ENCODE measurements around the gene RTL1.

RTL1 gene

DNA sequence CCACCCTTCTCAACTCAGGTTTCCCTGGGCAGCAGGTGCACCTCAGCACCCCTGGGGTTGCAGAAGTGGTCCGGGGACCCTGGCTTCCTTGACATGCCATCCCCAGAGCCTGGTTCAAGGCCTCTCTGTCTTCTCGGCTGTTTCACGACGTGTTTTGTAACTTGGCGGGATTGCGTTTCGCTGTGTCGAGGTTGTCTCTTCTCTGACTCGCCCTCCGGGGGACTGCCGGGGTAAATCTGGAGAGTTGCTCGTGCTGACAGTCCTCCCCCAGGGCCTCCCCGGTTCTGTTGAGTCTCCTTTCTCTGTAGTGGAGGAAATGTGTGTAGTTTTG, 52.0 kb downstream of the RTL1 start:
- Histone ChIP-seq H3K4me1 (ENCODE audit: low read length) (no peaks in the 10 kb centered on the region), H3K4me3 (ENCODE audit: low read length) (no peak overlapping the region), H3K9me3 (ENCODE audit: insufficient read depth, low read length) (no peaks in the 10 kb centered on the region), H2AFZ (ENCODE audit: low read depth, low read length) (no peak overlapping the region), H4K20me1 (ENCODE audit: insufficient read depth, low read length) (no peaks in the 10 kb centered on the region), H3K27me3 (ENCODE audit: low read depth, low read length) (no peaks in the 10 kb centered on the region), H3K36me3 (replicated peaks; ENCODE audit: low read depth, low read length) (no peaks in the 10 kb centered on the region), H3K79me2 (ENCODE audit: low read length) (no peaks in the 10 kb centered on the region), H3K27ac (ENCODE audit: low read length) (no peak overlapping the region), H3K9ac (ENCODE audit: low read length) (no peak overlapping the region), H3K4me2 (ENCODE audit: low read length) (no peak overlapping the region)
- no peak for TF ChIP-seq EZH2phosphoT487 (IDR thresholded peaks at IDR 0.05; ENCODE audit: low read depth)
- TF ChIP-seq, protein P1, sequence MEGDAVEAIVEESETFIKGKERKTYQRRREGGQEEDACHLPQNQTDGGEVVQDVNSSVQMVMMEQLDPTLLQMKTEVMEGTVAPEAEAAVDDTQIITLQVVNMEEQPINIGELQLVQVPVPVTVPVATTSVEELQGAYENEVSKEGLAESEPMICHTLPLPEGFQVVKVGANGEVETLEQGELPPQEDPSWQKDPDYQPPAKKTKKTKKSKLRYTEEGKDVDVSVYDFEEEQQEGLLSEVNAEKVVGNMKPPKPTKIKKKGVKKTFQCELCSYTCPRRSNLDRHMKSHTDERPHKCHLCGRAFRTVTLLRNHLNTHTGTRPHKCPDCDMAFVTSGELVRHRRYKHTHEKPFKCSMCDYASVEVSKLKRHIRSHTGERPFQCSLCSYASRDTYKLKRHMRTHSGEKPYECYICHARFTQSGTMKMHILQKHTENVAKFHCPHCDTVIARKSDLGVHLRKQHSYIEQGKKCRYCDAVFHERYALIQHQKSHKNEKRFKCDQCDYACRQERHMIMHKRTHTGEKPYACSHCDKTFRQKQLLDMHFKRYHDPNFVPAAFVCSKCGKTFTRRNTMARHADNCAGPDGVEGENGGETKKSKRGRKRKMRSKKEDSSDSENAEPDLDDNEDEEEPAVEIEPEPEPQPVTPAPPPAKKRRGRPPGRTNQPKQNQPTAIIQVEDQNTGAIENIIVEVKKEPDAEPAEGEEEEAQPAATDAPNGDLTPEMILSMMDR (IDR thresholded peaks at IDR 0.05; ENCODE audit: low read depth, low read length): no peak

DNA sequence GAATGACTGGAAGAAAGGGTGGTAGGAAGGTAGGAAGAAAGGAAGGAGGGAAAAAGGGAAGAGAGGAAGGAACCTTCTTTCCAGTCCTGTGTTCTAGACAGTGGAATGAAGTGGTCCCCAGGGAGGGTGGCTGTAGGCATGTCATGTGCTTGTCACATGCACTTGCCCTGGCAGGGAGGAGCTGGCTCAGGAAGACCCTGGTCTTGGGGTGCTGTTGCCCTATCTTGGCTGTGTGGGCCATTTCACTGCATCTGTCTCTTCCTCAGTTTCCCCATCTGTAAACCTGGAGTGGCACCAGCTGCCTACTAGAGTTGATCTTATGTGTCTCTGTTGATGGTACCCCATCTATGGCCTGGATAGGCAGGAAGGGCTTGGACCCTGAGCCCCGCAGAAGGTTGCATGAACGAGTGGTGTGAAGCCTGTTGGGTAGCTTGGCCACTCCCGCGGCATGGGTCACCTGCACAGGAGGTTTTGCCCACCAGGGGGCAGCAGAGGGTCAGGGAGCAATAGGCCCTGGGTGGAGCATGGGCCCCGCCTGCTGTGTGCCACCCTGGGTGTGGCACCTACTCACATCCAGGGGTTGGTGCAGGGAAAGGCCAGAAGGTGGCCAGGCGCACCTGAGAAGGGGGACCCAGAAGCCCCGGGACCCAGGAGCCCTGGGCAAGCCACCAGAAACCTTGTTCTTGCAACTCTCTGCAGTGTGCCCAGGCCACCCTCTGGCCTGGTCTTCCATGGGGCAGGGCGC, 52.5 kb downstream of the RTL1 start:
- no peak overlapping the region for H3K27ac ChIP-seq (ENCODE audit: low read length)
- no peak overlapping the region for H3K9ac ChIP-seq (ENCODE audit: low read length)
- H3K27me3 ChIP-seq (ENCODE audit: low read depth, low read length): no peaks in the 10 kb centered on the region
- H3K79me2 ChIP-seq (ENCODE audit: low read length): no peaks in the 10 kb centered on the region
- H2AFZ ChIP-seq (ENCODE audit: low read depth, low read length): no peak overlapping the region
- no peaks in the 10 kb centered on the region for H3K36me3 ChIP-seq (replicated peaks; ENCODE audit: low read depth, low read length)
- TF ChIP-seq, protein P1 (IDR thresholded peaks at IDR 0.05; ENCODE audit: low read depth, low read length): peak; percentile 86
- TF ChIP-seq EZH2phosphoT487 (IDR thresholded peaks at IDR 0.05; ENCODE audit: low read depth): no peak
- H3K4me3 ChIP-seq (ENCODE audit: low read length): no peak overlapping the region
- H3K9me3 ChIP-seq (ENCODE audit: insufficient read depth, low read length): no peaks in the 10 kb centered on the region
- H4K20me1 ChIP-seq (ENCODE audit: insufficient read depth, low read length): no peaks in the 10 kb centered on the region
- H3K4me2 ChIP-seq (ENCODE audit: low read length): no peak overlapping the region
- H3K4me1 ChIP-seq (ENCODE audit: low read length): no peaks in the 10 kb centered on the region

DNA sequence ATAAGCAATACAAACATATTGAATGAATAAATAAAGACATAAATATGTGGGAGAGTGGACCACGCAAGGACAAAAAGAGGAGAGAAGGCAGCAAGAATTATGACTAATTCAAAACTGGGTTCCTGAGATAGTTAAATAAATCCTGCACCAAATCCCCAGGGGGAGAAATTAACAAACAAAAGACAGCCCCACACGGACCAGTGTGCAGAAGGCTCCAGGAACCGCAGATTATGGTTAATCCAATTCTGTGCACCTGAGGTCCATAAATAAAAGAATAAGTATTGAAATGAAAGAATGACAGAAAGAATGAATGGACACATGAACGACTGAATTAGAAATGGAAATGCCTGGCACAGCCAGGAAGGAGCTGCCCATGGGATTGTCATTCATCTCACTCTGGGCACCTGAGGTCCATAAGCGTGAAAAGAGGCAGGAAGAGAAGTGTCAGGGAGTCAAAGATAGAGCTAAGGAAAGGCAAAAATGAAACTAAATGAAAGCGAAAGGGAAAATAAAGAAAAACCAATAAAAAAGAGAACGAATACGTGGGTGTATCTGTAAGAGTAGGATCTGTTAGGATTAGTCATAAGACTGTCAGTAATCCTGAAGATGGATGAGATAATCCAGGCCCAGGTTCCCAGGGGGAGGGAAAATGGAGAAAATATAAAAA, 54.3 kb downstream of the RTL1 start:
- Histone ChIP-seq H3K79me2 (ENCODE audit: low read length) (no peaks in the 10 kb centered on the region), H2AFZ (ENCODE audit: low read depth, low read length) (no peak overlapping the region)
- TF ChIP-seq, protein P1 (IDR thresholded peaks at IDR 0.05; ENCODE audit: low read depth, low read length): no peak
- TF ChIP-seq EZH2phosphoT487 (IDR thresholded peaks at IDR 0.05; ENCODE audit: low read depth): no peak

DNA sequence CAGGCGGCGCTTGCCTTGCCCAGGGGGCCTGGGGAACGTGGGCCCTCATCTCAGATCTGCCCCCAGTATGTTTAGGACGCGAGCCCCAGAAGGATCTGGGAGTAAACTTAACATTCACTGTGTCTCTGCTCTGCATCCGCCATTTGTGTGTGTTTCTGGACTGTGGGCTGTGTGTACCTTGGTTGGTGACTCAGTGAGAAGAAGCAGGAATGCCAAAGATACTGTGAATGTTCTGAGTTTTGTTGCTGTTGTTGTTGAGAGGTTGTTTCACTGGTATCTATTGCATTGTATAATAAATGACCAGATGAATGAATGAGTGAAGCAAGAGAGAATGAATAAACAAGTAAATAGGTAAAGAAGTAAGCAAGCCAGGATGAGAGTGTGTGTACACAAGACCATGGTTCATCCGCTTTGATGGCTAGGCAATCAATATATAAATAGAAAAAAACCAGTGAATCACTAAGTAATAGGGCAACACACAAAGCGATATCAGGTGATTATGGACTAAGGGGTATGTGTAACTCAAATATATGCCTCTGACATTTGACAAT, 57.1 kb downstream of the RTL1 start:
- Histone ChIP-seq H3K9ac (ENCODE audit: low read length) (no peak overlapping the region), H3K4me1 (ENCODE audit: low read length) (0 out of 2 replicates have a peak, but pooled peaks cover 3% of the 10 kb centered on the region), H3K9me3 (ENCODE audit: insufficient read depth, low read length) (no peaks in the 10 kb centered on the region), H3K27me3 (ENCODE audit: low read depth, low read length) (no peaks in the 10 kb centered on the region; the same call in 1 of the 2 replicates), H3K4me2 (ENCODE audit: low read length) (no peak overlapping the region), H3K27ac (ENCODE audit: low read length) (no peak overlapping the region), H3K36me3 (replicated peaks; ENCODE audit: low read depth, low read length) (no peaks in the 10 kb centered on the region), H2AFZ (ENCODE audit: low read depth, low read length) (no peak overlapping the region), H4K20me1 (ENCODE audit: insufficient read depth, low read length) (no peaks in the 10 kb centered on the region), H3K4me3 (ENCODE audit: low read length) (no peak overlapping the region), H3K79me2 (ENCODE audit: low read length) (no peaks in the 10 kb centered on the region)
- TF ChIP-seq, protein P1 (IDR thresholded peaks at IDR 0.05; ENCODE audit: low read depth, low read length): no peak
- TF ChIP-seq EZH2phosphoT487 (IDR thresholded peaks at IDR 0.05; ENCODE audit: low read depth): no peak

More for the DNA sequence above, 54.3 kb downstream of the RTL1 start:
- Histone ChIP-seq H3K27me3 (ENCODE audit: low read depth, low read length) (no peaks in the 10 kb centered on the region), H4K20me1 (ENCODE audit: insufficient read depth, low read length) (no peaks in the 10 kb centered on the region), H3K9me3 (ENCODE audit: insufficient read depth, low read length) (no peaks in the 10 kb centered on the region), H3K4me1 (ENCODE audit: low read length) (no peaks in the 10 kb centered on the region), H3K27ac (ENCODE audit: low read length) (no peak overlapping the region), H3K4me3 (ENCODE audit: low read length) (no peak overlapping the region), H3K36me3 (replicated peaks; ENCODE audit: low read depth, low read length) (no peaks in the 10 kb centered on the region), H3K9ac (ENCODE audit: low read length) (no peak overlapping the region), H3K4me2 (ENCODE audit: low read length) (peak overlapping the region; percentile 15)
